ENCODE results near the gene NT5DC2.

DNA sequence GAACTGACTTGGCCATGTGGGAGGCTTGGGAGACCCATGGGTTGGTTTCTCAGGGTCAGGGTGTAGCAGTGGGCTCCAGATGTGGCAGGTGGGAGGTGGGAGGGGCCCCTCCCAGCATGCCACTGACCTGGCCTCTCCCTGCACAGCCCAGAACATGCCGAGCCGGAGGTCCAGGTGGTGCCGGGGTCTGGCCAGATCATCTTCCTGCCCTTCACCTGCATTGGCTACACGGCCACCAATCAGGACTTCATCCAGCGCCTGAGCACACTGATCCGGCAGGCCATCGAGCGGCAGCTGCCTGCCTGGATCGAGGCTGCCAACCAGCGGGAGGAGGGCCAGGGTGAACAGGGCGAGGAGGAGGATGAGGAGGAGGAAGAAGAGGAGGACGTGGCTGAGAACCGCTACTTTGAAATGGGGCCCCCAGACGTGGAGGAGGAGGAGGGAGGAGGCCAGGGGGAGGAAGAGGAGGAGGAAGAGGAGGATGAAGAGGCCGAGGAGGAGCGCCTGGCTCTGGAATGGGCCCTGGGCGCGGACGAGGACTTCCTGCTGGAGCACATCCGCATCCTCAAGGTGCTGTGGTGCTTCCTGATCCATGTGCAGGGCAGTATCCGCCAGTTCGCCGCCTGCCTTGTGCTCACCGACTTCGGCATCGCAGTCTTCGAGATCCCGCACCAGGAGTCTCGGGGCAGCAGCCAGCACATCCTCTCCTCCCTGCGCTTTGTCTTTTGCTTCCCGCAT is 46.4 kb downstream of the NT5DC2 start:
- TF ChIP-seq, protein P1, sequence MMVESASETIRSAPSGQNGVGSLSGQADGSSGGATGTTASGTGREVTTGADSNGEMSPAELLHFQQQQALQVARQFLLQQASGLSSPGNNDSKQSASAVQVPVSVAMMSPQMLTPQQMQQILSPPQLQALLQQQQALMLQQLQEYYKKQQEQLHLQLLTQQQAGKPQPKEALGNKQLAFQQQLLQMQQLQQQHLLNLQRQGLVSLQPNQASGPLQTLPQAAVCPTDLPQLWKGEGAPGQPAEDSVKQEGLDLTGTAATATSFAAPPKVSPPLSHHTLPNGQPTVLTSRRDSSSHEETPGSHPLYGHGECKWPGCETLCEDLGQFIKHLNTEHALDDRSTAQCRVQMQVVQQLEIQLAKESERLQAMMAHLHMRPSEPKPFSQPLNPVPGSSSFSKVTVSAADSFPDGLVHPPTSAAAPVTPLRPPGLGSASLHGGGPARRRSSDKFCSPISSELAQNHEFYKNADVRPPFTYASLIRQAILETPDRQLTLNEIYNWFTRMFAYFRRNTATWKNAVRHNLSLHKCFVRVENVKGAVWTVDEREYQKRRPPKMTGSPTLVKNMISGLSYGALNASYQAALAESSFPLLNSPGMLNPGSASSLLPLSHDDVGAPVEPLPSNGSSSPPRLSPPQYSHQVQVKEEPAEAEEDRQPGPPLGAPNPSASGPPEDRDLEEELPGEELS (CRISPR knock-in tag; IDR thresholded peaks at IDR 0.05), result no peak
- TF ChIP-seq CTCF (IDR thresholded peaks at IDR 0.05), result no peak
- TF ChIP-seq MAX (CRISPR knock-in tag; IDR thresholded peaks at IDR 0.05), result no peak

Measured in WTC11 (cell line).